ENCODE results near the gene MTMR2.
"Not testable (repeated sequence)": the region's sequence is repeated elsewhere in the genome, so short reads cannot be mapped to it uniquely, and the experiment has no call there.

The MTMR2 gene

GRCh38 chr11:95806464-95806863, 117.4 kb downstream of the MTMR2 start:
- DNase-seq (ENCODE audit: low spot score): not testable (repeated sequence)

- no peak for DNase-seq (ENCODE audit: low spot score)
These were observed 118.0 kb downstream of the MTMR2 start for GRCh38 chr11:95805869-95806268.

- DNase-seq (ENCODE audit: low spot score): no peak
These were observed 119.9 kb downstream of the MTMR2 start for GRCh38 chr11:95803973-95804372.

GRCh38 chr11:95802806-95803205, 121.1 kb downstream of the MTMR2 start:
- DNase-seq (ENCODE audit: low spot score): no peak

GRCh38 chr11:95800438-95800837, 123.5 kb downstream of the MTMR2 start:
- DNase-seq (ENCODE audit: low spot score): no peak

GRCh38 chr11:95799546-95799945, 124.4 kb downstream of the MTMR2 start:
- no peak for DNase-seq (ENCODE audit: low spot score)

GRCh38 chr11:95796501-95796900, 127.4 kb downstream of the MTMR2 start:
- DNase-seq (ENCODE audit: low spot score): no peak

- DNase-seq (ENCODE audit: low spot score): no peak
These were observed 128.1 kb downstream of the MTMR2 start for GRCh38 chr11:95795627-95796295.

GRCh38 chr11:95794086-95794485, 129.8 kb downstream of the MTMR2 start:
- no peak for DNase-seq (ENCODE audit: low spot score)

- DNase-seq (ENCODE audit: low spot score): no peak
These were observed 130.8 kb downstream of the MTMR2 start for GRCh38 chr11:95793116-95793515.

- no peak for DNase-seq (ENCODE audit: low spot score)
These were observed 131.2 kb downstream of the MTMR2 start for GRCh38 chr11:95792700-95793099.

GRCh38 chr11:95792200-95792599, 131.7 kb downstream of the MTMR2 start:
- no peak for DNase-seq (ENCODE audit: low spot score)

- no peak for DNase-seq (ENCODE audit: low spot score)
These were observed 132.2 kb downstream of the MTMR2 start for GRCh38 chr11:95791709-95792033.

- DNase-seq (ENCODE audit: low spot score): peak; percentile 23
These were observed 132.8 kb downstream of the MTMR2 start for GRCh38 chr11:95790933-95791708.

- DNase-seq (ENCODE audit: low spot score): peak; percentile 70
These were observed 133.6 kb downstream of the MTMR2 start, which contains the start of gene CEP57 for GRCh38 chr11:95790123-95790932. TSS of gene CEP57 (plus strand) at chr11:95790498. CDS start at chr11:95790699, 201 bp downstream.

- DNase-seq (ENCODE audit: low spot score): peak; percentile 81
These were observed 134.3 kb downstream of the MTMR2 start, which contains the start of gene FAM76B for GRCh38 chr11:95789506-95790122. TSS of gene FAM76B (minus strand) at chr11:95789782. CDS start at chr11:95789478, 304 bp downstream.

GRCh38 chr11:95788921-95789505, 134.9 kb downstream of the MTMR2 start:
- DNase-seq (ENCODE audit: low spot score): peak; percentile 16

All from HuH-7 (cell line).